GM13977 (cell line): ENCODE measurements around the gene SHANK2.

Experiments
- DNase-seq: peaks from one replicate; pipeline ENCODE4 v3.0.0; 2012; ENCODE audit warnings: low spot score
- in situ Hi-C: fragments of 300-500 bp; cut with MboI; formaldehyde crosslinking; loops from one replicate; pipeline ENCODE4 v1.12.0; 2022; ENCODE audit warnings: low sequenced_read_pairs, low pct_unique_long_range_greater_than_20kb, mixed read lengths, inconsistent platforms; ENCODE audit not compliant: unreplicated experiment
- TF ChIP-seq, protein P1 (sequence below): IDR thresholded peaks from 2 replicates; pipeline ENCODE4 v1.5.1; 2012; ENCODE audit warnings: mild to moderate bottlenecking, control low read depth; ENCODE audit not compliant: insufficient read depth; ENCODE audit errors: extremely low read depth, missing control alignments

Gene SHANK2

DNA sequence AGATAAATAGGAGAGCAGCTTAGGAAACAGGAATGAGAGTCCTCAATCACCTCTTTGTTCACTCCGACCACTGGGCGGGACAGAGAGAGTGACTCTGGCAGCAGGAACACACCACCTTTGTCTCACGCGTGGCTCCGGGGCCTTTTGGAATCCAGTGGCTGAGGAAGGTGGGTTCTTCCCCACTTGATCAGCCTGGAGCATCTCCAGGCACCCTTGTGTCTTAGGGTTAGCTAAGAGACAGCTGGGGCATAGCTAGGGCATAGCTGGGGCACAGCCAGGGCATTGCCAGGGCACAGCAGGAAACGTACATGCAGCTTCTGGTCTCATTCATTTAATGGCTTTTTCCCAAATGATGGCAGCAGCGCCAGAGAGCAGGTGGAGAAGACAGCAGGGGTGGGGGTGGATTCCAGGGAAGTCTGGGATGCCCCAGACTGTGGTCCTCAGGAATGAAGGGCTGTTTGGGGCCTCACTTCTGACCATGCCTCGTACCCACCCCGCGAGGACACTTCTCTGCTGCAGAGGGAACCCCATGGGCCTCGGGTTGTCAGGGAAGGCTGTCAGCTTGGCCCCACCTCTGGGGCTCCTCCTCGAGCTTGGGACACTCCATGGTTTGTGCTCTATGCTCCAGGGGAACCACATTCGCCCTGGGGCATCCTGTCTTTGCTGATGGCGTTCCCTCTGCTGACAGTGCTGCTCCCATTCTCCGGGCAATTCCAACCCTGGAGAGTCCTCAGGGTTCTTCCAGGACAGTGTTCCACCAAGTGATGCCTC, 30.4 kb upstream of the SHANK2 start:
- no peak for DNase-seq
- in situ Hi-C loops, result no loop called here
- TF ChIP-seq, protein P1, sequence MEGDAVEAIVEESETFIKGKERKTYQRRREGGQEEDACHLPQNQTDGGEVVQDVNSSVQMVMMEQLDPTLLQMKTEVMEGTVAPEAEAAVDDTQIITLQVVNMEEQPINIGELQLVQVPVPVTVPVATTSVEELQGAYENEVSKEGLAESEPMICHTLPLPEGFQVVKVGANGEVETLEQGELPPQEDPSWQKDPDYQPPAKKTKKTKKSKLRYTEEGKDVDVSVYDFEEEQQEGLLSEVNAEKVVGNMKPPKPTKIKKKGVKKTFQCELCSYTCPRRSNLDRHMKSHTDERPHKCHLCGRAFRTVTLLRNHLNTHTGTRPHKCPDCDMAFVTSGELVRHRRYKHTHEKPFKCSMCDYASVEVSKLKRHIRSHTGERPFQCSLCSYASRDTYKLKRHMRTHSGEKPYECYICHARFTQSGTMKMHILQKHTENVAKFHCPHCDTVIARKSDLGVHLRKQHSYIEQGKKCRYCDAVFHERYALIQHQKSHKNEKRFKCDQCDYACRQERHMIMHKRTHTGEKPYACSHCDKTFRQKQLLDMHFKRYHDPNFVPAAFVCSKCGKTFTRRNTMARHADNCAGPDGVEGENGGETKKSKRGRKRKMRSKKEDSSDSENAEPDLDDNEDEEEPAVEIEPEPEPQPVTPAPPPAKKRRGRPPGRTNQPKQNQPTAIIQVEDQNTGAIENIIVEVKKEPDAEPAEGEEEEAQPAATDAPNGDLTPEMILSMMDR, result no peak

GRCh38 chr11:71281831-71282230, 29.5 kb upstream of the SHANK2 start:
- TF ChIP-seq, protein P1, result no peak
- DNase-seq, result no peak
- in situ Hi-C loops, result no loop called here

DNA sequence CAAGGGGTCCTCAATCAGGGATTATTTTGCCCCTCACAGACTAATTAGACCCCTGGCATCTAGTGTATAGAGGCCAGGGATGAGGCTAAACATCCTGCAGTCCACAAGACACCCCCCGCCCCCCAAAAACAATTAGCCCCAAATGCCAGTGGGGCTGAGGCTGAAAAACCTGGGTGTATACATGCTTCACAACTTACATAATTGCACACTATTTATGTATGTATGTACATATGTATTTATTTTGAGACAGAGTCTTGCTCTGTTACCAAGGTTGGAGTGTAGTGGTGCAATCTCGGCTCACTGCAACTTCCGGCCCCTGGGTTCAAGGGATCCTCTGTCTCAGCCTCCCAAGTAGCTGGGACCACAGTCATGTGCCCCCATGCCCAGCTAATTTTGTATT, 28.8 kb upstream of the SHANK2 start:
- DNase-seq, result no peak
- TF ChIP-seq, protein P1, result no peak
- in situ Hi-C loops, result no loop called here

GRCh38 chr11:71279916-71280645, 27.7 kb upstream of the SHANK2 start:
- no peak for DNase-seq
- TF ChIP-seq, protein P1, result no peak
- in situ Hi-C loops, result no loop called here

DNA sequence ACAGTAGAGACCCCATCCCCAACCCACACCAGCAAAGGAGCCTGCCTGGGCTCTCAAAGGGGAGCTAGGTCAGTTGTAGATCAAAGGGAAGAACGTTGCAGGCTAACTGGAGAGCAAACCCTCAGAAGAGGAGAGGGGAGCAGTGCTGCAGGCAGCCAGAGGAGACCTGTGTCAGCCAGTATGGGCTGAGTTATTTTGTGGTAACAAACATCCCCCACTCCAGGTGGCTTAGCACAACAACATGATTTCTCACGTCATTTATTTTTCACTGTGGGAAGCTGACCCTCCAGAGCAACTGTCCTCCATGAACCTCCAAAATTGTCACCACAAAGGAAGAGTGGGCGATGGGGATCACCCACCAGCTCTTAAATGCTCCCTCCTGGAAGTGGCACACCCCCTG, 19.8 kb upstream of the SHANK2 start:
- no peak for DNase-seq
- in situ Hi-C loops, result no loop called here
- TF ChIP-seq, protein P1, result no peak

- in situ Hi-C loops, result no loop called here
Observed at GRCh38 chr11:71269603-71270511, 17.5 kb upstream of the SHANK2 start.

More at GRCh38 chr11:71269603-71270511, 17.5 kb upstream of the SHANK2 start:
- TF ChIP-seq, protein P1, result no peak
- no peak for DNase-seq
